ENCODE measurements around the gene TMEM178B. TPM values are rescaled to one million over a fixed set of nuclear protein-coding genes. Genes with fewer than 3 reads are reported as not detected.

Gene TMEM178B
- total and polyA plus RNA-seq, 2 of the 4 experiments (the other 2 are of a cell fraction): under 0.01 to 0.05 TPM

GRCh38 chr7:141421306-141421705 lies 347.4 kb downstream of the TMEM178B start:
- Histone ChIP-seq H3K9me1 (ENCODE audit: insufficient read depth, low read length) (no peaks in the 10 kb centered on the region), H3K36me3 (ENCODE audit: control insufficient read depth, insufficient read depth, low read length) (no peaks in the 10 kb centered on the region), H2BK20ac (ENCODE audit: low read depth, low read length) (no peak overlapping the region), H3K4me3 (ENCODE audit: insufficient read depth, low read depth, low read length) (no peak overlapping the region), H3K9me3 (ENCODE audit: control insufficient read depth, insufficient read depth, low read length) (peaks cover 7% of the 10 kb centered on the region), H4K8ac (ENCODE audit: low read depth in 2 of 2, low read length in 2 of 2) (no peak overlapping the region), H2AFZ (replicated peaks; ENCODE audit: low read length, poor library complexity) (no peak overlapping the region), H3K23ac (ENCODE audit: low read depth, low read length) (no peak overlapping the region), H4K20me1 (ENCODE audit: insufficient read depth, low read length) (no peaks in the 10 kb centered on the region), H3K56ac (ENCODE audit: extremely low read depth, insufficient read depth, low read length) (no peak overlapping the region), H2BK5ac (ENCODE audit: low read depth, low read length, poor library complexity, severe bottlenecking) (no peak overlapping the region), H3K27ac (ENCODE audit: insufficient read depth, low read length) (no peak overlapping the region), H3K9ac (ENCODE audit: low read depth, low read length) (no peak overlapping the region), H3K4ac (ENCODE audit: low read depth, low read length) (no peak overlapping the region), H2BK15ac (ENCODE audit: low read depth, low read length) (no peak overlapping the region), H4K5ac (ENCODE audit: low read depth, low read length) (no peak overlapping the region), H3K14ac (replicated peaks; ENCODE audit: low read depth, low read length) (no peak overlapping the region), H3K79me1 (ENCODE audit: low read depth in 1 of 2, low read length in 2 of 2) (no peaks in the 10 kb centered on the region), H3K4me2 (ENCODE audit: low read depth, low read length) (no peak overlapping the region), H2AK5ac (ENCODE audit: low read depth, low read length) (no peak overlapping the region), H2BK120ac (ENCODE audit: low read depth, low read length) (no peak overlapping the region), H4K91ac (ENCODE audit: insufficient read depth, low read depth, low read length) (no peak overlapping the region), H3K18ac (ENCODE audit: low read depth, low read length) (no peak overlapping the region), H2AK9ac (replicated peaks; ENCODE audit: low read depth, low read length, poor library complexity) (no peak overlapping the region), H3K4me1 (ENCODE audit: control insufficient read depth, insufficient read depth, low read length) (no peaks in the 10 kb centered on the region), H3K27me3 (ENCODE audit: control insufficient read depth, insufficient read depth, low read length) (no peaks in the 10 kb centered on the region)
- intact Hi-C loops (cut with micrococcal nuclease): no loop called here
- ChIA-PET POLR2A (ENCODE audit: unreplicated experiment) (no interaction called here), CTCF (interaction anchor here (0.8 kb wide), 1 partner anchor 229 kb away, joined by 3 read pairs; no protein-coding TSS in a partner anchor)
- no peak for DNase-seq
- ATAC-seq (ENCODE audit: low read depth): no peak
- TF ChIP-seq RCOR1 (IDR thresholded peaks at IDR 0.05; ENCODE audit: insufficient replicate concordance, low read length) (no peak), RAD21 (IDR thresholded peaks at IDR 0.05; ENCODE audit: low read length) (no peak), NFE2L2 (IDR thresholded peaks at IDR 0.05; ENCODE audit: low read depth, low read length) (no peak), CHD1 (IDR thresholded peaks at IDR 0.05; ENCODE audit: low read depth, low read length) (no peak), FOS (IDR thresholded peaks at IDR 0.05; ENCODE audit: low read depth, low read length) (no peak), RFX5 (IDR thresholded peaks at IDR 0.05; ENCODE audit: low read depth, low read length) (no peak), SMC3 (IDR thresholded peaks at IDR 0.05; ENCODE audit: low read depth, low read length) (no peak), BHLHE40 (IDR thresholded peaks at IDR 0.05; ENCODE audit: low read depth, low read length) (no peak), MAZ (IDR thresholded peaks at IDR 0.05; ENCODE audit: borderline replicate concordance, low read depth, low read length) (no peak), MXI1 (IDR thresholded peaks at IDR 0.05; ENCODE audit: borderline replicate concordance, low read depth, low read length) (no peak), POLR2A (IDR thresholded peaks at IDR 0.05; ENCODE audit: low read depth, low read length) (no peak), CEBPB (IDR thresholded peaks at IDR 0.05; ENCODE audit: low read depth, low read length) (no peak), MAFK (IDR thresholded peaks at IDR 0.05; ENCODE audit: low read depth, low read length) (no peak)
- TF ChIP-seq, protein P1, sequence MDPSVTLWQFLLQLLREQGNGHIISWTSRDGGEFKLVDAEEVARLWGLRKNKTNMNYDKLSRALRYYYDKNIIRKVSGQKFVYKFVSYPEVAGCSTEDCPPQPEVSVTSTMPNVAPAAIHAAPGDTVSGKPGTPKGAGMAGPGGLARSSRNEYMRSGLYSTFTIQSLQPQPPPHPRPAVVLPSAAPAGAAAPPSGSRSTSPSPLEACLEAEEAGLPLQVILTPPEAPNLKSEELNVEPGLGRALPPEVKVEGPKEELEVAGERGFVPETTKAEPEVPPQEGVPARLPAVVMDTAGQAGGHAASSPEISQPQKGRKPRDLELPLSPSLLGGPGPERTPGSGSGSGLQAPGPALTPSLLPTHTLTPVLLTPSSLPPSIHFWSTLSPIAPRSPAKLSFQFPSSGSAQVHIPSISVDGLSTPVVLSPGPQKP (IDR thresholded peaks at IDR 0.05; ENCODE audit: borderline replicate concordance, low read depth, low read length): no peak
- TF ChIP-seq, protein P2, sequence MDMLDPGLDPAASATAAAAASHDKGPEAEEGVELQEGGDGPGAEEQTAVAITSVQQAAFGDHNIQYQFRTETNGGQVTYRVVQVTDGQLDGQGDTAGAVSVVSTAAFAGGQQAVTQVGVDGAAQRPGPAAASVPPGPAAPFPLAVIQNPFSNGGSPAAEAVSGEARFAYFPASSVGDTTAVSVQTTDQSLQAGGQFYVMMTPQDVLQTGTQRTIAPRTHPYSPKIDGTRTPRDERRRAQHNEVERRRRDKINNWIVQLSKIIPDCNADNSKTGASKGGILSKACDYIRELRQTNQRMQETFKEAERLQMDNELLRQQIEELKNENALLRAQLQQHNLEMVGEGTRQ (IDR thresholded peaks at IDR 0.05; ENCODE audit: low read depth, low read length): no peak
- TF ChIP-seq, protein P3, sequence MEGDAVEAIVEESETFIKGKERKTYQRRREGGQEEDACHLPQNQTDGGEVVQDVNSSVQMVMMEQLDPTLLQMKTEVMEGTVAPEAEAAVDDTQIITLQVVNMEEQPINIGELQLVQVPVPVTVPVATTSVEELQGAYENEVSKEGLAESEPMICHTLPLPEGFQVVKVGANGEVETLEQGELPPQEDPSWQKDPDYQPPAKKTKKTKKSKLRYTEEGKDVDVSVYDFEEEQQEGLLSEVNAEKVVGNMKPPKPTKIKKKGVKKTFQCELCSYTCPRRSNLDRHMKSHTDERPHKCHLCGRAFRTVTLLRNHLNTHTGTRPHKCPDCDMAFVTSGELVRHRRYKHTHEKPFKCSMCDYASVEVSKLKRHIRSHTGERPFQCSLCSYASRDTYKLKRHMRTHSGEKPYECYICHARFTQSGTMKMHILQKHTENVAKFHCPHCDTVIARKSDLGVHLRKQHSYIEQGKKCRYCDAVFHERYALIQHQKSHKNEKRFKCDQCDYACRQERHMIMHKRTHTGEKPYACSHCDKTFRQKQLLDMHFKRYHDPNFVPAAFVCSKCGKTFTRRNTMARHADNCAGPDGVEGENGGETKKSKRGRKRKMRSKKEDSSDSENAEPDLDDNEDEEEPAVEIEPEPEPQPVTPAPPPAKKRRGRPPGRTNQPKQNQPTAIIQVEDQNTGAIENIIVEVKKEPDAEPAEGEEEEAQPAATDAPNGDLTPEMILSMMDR (conservative IDR thresholded peaks at IDR 0.05; ENCODE audit: low read depth, low read length): no peak
- BruUV-seq (replicated peaks): no TSS peak
- dilution Hi-C loops (cut with HindIII; ENCODE audit: low sequenced_read_pairs, unreplicated experiment): no loop called here
- in situ Hi-C loops (cut with MboI; ENCODE audit: low sequenced_read_pairs): no loop called here
- no CpG with 5 or more reads among the region's 2 CpGs for WGBS, 2 experiments (ENCODE audit: extremely low coverage in 2 of 2, insufficient read length in 1 of 2)

Data from IMR-90 (cell line).